HepG2 (cell line): ENCODE measurements around the gene NDUFAF8. TPM values are rescaled to one million over a fixed set of nuclear protein-coding genes. Genes with fewer than 3 reads are reported as not detected.

Source experiments
- FOSL2 ChIP-seq: sonication (generic); formaldehyde crosslinking; IDR thresholded peaks from 2 replicates; pipeline ENCODE4 v1.4.0; 2020; ENCODE audit warnings: missing genetic modification reagents
- KDM2A ChIP-seq: sonication (generic); formaldehyde crosslinking; IDR thresholded peaks from 2 replicates; pipeline ENCODE4 v1.4.0; 2020; ENCODE audit warnings: low read depth, missing genetic modification reagents, borderline replicate concordance
- KMT2A ChIP-seq: sonication (generic); formaldehyde crosslinking; IDR thresholded peaks from 2 replicates; pipeline ENCODE4 v1.4.0; 2020; ENCODE audit warnings: missing genetic modification reagents
- PAX8 ChIP-seq: sonication (generic); formaldehyde crosslinking; IDR thresholded peaks from 2 replicates; pipeline ENCODE4 v1.8.0; 2022; ENCODE audit warnings: mild to moderate bottlenecking, missing genetic modification reagents, borderline replicate concordance
- PITX1 ChIP-seq: sonication (generic); formaldehyde crosslinking; IDR thresholded peaks from 2 replicates; pipeline ENCODE4 v1.5.1; 2020; ENCODE audit warnings: mild to moderate bottlenecking, missing genetic modification reagents
- SMYD3 ChIP-seq: sonication (generic); formaldehyde crosslinking; IDR thresholded peaks from 2 replicates; pipeline ENCODE4 v1.8.1; 2023; ENCODE audit warnings: mild to moderate bottlenecking, missing genetic modification reagents
- U2AF1 ChIP-seq: fragments of 200-400 bp; formaldehyde crosslinking; optimal IDR thresholded peaks from 2 replicates; pipeline ENCODE3; 2017; ENCODE audit warnings: mild to moderate bottlenecking, low read depth, low read length
- ZNF574 ChIP-seq: sonication (generic); formaldehyde crosslinking; IDR thresholded peaks from 2 replicates; pipeline ENCODE4 v1.4.0; 2020; ENCODE audit warnings: missing genetic modification reagents
- polyA plus RNA-seq, 8 experiments: library from polyadenylated mRNA; depleted of rRNA in 3 of 8; stranded (reverse) in 7 of 8; unstranded in 1 of 8; fragments of >200 nt; fragmentation: Illumina TruSeq in 4 of 8; extraction: Trizol in 4 of 8; gene quantifications; 2 replicates each; pipeline versions ENCODE4 v1.2.1 to v1.2.3, GENCODE V29; 2011 to 2016; ENCODE audit warnings: low read depth in 4 of 8, missing spikeins in 1 of 8, mixed read lengths in 1 of 8; ENCODE audit not compliant: insufficient read depth in 1 of 8
- total RNA-seq, 5 experiments: library from RNA; depleted of rRNA; stranded (reverse); fragments of >200 nt; fragmentation: Illumina TruSeq; extraction: Trizol; gene quantifications; 2 replicates each; pipeline ENCODE4 v1.2.3, GENCODE V29; 2016; ENCODE audit warnings: low read depth in 1 of 5
- TF ChIP-seq, protein P1 (sequence below): sonication (generic); formaldehyde crosslinking; IDR thresholded peaks from 2 replicates; pipeline ENCODE4 v1.4.0; 2020; ENCODE audit warnings: missing genetic modification reagents
- TF ChIP-seq, protein P2 (sequence below): sonication (generic); formaldehyde crosslinking; IDR thresholded peaks from 2 replicates; pipeline ENCODE4 v1.4.0; 2020; ENCODE audit warnings: missing genetic modification reagents
- TF ChIP-seq, protein P3 (sequence below): sonication (generic); formaldehyde crosslinking; IDR thresholded peaks from 2 replicates; pipeline ENCODE4 v1.4.0; 2020; ENCODE audit warnings: missing genetic modification reagents, borderline replicate concordance

Gene NDUFAF8
- total and polyA plus RNA-seq, 2 of the 13 experiments (the other 11 are each of a cell fraction or from before 2014, with no cell fraction given) = 75.6 to 233 TPM

DNA sequence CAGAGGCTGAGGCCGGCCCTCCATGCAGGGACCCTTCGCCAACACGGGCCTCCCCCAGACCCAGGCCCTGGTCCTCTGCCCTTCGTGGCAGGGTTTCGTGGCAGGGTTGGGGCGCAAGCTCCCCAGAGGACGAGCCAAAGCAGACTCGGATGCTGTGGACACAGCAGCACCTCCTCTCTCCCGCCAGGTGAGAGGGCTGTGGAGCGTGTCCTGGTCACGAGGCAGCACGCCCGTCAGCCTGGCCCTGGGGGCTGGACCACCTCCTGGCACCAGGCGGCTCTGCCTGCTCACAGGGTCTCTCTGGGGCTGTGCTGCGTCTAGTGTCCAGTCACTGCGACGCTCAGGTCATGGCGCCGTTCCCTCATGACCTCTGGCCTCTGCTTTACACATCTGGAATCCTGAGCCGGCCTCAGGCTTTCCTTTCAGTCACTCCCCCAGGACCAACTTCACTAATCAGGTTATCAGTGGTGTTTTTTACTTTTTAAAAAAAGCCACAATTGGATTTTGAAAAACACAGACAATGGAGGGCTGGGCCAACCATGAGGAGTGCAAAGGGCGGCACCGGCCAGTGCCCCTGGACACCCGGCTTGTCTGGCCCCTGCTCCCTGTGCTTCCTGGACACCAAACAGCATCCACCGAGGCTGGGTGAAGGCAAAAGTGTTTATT, 5.4 kb downstream of the NDUFAF8 start (continued):
- TF ChIP-seq, protein P1, sequence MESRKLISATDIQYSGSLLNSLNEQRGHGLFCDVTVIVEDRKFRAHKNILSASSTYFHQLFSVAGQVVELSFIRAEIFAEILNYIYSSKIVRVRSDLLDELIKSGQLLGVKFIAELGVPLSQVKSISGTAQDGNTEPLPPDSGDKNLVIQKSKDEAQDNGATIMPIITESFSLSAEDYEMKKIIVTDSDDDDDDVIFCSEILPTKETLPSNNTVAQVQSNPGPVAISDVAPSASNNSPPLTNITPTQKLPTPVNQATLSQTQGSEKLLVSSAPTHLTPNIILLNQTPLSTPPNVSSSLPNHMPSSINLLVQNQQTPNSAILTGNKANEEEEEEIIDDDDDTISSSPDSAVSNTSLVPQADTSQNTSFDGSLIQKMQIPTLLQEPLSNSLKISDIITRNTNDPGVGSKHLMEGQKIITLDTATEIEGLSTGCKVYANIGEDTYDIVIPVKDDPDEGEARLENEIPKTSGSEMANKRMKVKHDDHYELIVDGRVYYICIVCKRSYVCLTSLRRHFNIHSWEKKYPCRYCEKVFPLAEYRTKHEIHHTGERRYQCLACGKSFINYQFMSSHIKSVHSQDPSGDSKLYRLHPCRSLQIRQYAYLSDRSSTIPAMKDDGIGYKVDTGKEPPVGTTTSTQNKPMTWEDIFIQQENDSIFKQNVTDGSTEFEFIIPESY (CRISPR knock-in tag) = peak; percentile 63
- peak; percentile 65; the same call in 1 of the 2 replicates for TF ChIP-seq SMYD3 (CRISPR knock-in tag)
- no peak for TF ChIP-seq FOSL2 (CRISPR knock-in tag)
- no peak for TF ChIP-seq PAX8
- peak; percentile 47 for TF ChIP-seq U2AF1
- TF ChIP-seq KMT2A = 0 out of 2 replicates have a peak, but pooled peaks have one; percentile 23
- peak; percentile 31; the same call in 1 of the 2 replicates for TF ChIP-seq PITX1 (CRISPR knock-in tag)
- TF ChIP-seq, protein P2, sequence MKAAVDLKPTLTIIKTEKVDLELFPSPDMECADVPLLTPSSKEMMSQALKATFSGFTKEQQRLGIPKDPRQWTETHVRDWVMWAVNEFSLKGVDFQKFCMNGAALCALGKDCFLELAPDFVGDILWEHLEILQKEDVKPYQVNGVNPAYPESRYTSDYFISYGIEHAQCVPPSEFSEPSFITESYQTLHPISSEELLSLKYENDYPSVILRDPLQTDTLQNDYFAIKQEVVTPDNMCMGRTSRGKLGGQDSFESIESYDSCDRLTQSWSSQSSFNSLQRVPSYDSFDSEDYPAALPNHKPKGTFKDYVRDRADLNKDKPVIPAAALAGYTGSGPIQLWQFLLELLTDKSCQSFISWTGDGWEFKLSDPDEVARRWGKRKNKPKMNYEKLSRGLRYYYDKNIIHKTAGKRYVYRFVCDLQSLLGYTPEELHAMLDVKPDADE (CRISPR knock-in tag) = peak; percentile 56; the same call in 1 of the 2 replicates
- TF ChIP-seq ZNF574 (CRISPR knock-in tag) = peak; percentile 8; the same call in 1 of the 2 replicates
- TF ChIP-seq, protein P3, sequence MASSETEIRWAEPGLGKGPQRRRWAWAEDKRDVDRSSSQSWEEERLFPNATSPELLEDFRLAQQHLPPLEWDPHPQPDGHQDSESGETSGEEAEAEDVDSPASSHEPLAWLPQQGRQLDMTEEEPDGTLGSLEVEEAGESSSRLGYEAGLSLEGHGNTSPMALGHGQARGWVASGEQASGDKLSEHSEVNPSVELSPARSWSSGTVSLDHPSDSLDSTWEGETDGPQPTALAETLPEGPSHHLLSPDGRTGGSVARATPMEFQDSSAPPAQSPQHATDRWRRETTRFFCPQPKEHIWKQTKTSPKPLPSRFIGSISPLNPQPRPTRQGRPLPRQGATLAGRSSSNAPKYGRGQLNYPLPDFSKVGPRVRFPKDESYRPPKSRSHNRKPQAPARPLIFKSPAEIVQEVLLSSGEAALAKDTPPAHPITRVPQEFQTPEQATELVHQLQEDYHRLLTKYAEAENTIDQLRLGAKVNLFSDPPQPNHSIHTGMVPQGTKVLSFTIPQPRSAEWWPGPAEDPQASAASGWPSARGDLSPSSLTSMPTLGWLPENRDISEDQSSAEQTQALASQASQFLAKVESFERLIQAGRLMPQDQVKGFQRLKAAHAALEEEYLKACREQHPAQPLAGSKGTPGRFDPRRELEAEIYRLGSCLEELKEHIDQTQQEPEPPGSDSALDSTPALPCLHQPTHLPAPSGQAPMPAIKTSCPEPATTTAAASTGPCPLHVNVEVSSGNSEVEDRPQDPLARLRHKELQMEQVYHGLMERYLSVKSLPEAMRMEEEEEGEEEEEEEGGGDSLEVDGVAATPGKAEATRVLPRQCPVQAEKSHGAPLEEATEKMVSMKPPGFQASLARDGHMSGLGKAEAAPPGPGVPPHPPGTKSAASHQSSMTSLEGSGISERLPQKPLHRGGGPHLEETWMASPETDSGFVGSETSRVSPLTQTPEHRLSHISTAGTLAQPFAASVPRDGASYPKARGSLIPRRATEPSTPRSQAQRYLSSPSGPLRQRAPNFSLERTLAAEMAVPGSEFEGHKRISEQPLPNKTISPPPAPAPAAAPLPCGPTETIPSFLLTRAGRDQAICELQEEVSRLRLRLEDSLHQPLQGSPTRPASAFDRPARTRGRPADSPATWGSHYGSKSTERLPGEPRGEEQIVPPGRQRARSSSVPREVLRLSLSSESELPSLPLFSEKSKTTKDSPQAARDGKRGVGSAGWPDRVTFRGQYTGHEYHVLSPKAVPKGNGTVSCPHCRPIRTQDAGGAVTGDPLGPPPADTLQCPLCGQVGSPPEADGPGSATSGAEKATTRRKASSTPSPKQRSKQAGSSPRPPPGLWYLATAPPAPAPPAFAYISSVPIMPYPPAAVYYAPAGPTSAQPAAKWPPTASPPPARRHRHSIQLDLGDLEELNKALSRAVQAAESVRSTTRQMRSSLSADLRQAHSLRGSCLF (CRISPR knock-in tag) = no peak
- peak; percentile 80 for TF ChIP-seq KDM2A (CRISPR knock-in tag)
